Stimulated activated CD8-positive, alpha-beta memory T cell treated with anti-CD3 and anti-CD28 coated beads, Interleukin-4, amount 100 ng/mL, for 1 hour (primary cell): ENCODE measurements around the gene SLC22A7.
A peak's percentile ranks its signal among the peaks of the same experiment; 100 is the strongest.

Experiments used
- DNase-seq, 2 donors: peaks; one replicate each; pipeline ENCODE4 v3.0.0-alpha.2; 2020; ENCODE audit warnings: low read depth in 2 of 2, low spot score in 1 of 2

The SLC22A7 gene

GRCh38 chr6:43265564-43265963 is 32.5 kb upstream of the SLC22A7 start:
- no peak for DNase-seq

- DNase-seq: no peak
Measured at GRCh38 chr6:43267619-43268354, 30.3 kb upstream of the SLC22A7 start.

DNA sequence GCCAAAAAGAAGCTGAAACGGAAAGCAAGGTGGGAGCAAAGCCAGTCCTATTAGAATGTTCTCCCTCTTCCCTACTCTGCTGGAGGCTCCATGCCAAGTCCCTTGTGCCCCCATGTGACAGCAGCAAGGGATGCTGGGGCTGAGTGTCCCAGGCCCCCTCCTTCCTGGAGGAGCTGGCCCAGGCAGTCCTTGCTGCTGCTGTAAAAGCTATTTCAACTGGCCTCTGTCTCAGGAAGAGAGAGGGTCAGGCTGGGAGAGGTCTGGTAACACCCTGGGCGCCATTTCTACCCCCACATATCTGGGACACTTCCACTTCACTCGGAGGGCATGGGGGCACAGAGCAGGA is 29.7 kb upstream of the SLC22A7 start:
- no peak for DNase-seq

- no peak for DNase-seq
Measured at GRCh38 chr6:43268782-43269272, 29.2 kb upstream of the SLC22A7 start.

DNA sequence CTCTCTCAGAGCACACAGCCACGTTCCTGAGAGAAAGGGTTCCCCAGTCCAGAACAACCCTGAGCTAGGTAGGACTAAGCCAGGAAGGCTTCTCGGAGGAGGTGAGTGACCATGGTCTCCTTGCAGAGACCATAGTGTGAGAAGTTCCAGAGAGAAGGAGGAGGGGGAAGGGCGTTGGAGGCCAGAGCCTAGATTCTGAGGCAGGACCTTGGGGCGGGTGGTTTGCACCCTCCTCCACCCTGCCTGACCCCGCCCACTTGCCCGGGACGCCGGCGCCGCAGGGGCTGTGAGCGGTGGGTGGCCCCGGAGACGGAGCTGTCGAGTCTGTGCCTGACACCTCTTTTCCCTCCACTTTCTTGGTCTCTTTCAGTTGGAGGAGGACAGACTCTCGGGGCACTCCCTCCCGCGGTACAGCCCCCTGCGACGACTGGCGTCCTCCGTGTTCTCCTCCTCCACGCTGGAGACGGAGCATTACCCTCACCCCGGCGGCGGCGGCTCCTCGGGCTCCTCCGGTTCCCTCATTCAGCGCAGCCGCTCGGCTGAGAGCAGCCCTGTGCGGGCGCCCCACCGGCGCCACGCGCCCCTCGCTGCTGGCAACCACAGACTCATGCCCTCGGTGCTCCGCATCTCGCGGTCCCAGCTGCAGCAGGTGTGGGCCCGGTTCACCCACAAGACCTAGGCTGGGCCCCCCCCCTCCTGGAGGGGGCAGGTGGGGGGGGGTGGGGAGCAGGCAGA is 28.6 kb upstream of the SLC22A7 start:
- no peak for DNase-seq

- no peak for DNase-seq
Measured at GRCh38 chr6:43271103-43271815, 26.8 kb upstream of the SLC22A7 start.

DNA sequence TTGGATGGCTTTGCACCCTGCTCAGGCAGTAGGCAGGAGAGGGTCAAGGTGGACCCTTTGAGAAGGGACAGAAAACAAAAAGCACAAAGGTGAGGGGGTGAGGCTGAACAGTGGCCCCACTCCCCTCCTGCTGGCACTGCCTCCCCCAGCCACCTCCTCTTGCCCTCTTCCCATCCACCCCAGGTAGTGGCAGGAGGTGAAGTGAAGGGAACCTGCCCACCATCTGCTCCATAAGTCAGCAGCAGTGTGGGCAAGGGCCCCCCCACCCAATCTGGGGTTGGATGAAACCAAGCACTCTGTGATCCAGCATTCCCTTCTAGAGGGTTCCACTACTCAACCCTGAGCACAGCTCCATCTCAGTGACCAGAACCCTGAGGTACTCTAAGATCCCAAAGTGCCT is 26.1 kb upstream of the SLC22A7 start:
- no peak for DNase-seq

DNA sequence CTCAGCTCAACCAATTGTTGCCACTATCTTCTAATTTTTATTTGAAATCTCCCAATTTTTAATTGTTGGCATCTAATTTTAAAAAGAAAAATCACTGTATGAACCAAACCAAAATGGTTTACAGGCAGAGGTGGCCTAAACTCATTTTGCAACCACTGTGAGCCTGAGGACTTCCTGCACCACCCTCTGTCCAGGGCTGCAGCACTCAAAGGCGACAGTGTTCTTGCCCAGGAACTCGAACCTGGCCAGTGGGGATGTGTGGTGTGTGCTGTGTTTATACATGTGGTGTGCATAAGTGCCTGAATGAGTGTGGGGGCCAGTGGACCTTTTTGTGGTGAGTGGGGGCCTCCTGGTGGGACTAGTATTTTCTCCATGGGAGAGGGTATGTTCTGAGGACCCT is 24.4 kb upstream of the SLC22A7 start:
- no peak for DNase-seq

- DNase-seq: no peak
Measured at GRCh38 chr6:43274127-43274915, 23.7 kb upstream of the SLC22A7 start.

DNA sequence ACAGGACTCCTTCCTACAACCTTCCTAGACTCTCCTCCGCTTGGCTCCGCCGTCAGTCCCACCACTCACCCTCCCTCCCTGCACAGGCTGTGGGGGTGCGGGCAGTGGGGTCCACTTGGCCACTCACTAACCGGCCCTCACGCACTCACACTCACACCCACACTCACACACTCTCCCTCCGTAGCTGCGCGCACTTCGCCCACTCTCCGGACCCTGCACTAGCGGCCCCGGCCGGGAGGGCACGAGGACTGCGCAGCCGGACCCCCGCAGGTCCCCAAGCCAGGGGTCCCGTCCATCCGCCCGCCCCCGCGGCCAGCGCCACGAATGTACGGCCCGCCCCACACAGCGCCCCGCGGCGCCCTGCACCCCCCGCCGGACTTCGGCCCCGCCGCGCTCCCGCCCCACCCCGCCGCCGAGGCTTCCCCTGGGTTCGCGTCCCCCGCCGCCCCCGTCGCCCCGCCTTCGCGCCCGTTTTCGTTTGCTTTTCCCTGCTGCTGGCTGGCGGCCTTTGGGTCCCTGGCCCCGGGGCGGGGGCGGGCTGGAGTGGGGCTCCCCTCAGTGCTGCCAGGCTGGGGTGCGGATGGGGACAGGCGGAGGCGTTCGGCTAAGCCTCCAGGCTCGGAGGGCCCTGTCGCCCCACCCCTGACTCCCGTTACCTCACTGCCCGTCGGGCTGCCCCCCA is 23.0 kb upstream of the SLC22A7 start:
- peak in 1 of 2 donors; percentile 10 for DNase-seq

DNA sequence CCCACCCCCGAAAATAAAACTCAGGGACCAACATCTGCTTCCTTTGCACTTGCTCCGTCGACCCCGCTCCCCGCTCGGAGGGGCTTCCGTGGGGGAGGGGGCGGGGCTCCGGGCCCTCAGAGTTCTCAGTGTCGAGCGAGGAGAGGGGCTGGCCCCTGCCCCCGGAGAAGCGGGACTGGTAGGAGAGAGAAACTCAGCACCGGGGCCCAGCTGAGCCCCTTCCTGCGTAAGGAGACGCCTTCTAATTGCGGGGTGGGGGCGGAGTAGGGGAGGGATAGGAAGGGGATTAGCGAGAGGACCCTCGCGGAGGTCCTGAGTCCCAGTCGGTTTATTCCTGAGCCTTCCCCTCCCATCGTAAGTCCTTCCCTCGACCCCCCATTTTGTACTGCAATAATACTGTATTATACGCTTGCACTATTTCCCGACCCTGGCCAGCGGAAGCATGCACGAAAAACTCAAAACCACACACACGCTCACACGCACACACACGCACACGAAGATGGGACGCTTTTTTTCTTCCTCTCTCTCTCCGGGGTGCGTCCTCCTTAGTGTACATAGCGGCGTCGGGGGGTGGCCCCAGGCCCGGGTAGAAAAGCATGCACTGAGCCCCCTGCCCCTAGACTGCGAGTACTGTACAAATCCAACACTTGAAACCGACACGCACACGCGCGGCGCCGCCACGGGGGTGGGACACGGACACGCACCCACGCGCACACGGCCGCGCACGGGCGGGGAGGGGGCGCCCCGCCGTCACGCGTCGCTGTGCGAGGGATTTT is 22.1 kb upstream of the SLC22A7 start:
- no peak for DNase-seq

DNA sequence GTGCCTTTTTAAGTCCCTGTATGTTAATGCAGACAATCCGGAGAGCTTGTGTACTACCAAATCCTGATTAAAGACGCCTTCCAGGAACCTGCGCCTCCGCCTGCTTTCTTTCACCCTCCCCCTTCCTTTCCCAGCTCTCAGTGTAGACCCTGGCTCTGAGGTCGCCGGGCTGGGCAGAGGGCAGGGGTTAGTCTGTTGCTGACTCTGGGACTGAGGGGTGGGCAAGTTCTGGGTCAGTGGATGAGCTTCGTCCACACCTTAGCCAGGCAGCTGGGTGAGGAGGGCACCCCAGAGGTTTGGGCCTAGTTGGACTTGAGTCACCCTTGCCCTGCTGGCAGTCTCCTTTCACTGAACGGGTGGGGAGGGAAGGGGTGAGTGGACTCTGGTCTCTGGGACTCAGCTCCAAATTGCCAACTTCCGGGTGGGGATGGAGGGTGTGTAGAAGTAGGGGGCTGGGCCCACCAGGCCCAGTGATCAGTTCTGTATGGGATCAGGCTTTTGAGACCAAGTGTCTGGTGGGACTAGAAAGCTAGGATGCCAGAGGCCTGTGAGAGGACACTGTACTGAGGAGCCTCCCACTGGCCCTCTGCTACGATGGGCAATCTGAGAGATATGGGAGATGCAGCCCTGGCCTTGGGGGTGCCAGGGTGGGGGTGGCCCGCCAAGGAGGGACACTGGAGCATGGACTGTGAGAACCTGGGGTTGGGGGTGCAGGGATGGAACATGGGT is 21.3 kb upstream of the SLC22A7 start:
- DNase-seq: no peak

- no peak for DNase-seq
Measured at GRCh38 chr6:43277306-43277642, 20.8 kb upstream of the SLC22A7 start.

- no peak for DNase-seq
Measured at GRCh38 chr6:43277643-43278523, 20.2 kb upstream of the SLC22A7 start.

GRCh38 chr6:43278524-43279078 is 19.5 kb upstream of the SLC22A7 start:
- DNase-seq: no peak

DNA sequence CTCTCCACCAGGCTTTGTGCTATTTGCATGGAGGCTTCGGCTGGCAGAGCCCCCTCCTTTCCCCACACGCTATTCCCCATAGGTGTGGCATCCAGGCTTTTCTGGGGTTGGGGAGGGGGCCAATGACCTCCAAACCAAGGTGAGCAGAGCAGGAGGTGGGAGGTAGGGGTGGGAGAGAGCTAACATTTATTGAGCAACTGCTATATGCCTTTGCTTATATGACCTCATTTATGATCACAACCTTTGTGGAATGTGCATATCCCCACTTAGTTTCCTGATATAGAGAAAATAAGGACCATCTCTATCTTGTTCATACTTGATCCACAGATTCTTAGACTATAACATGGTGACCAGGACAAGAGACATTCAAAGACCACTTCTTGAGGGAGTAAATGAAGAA is 17.8 kb upstream of the SLC22A7 start:
- no peak for DNase-seq

DNA sequence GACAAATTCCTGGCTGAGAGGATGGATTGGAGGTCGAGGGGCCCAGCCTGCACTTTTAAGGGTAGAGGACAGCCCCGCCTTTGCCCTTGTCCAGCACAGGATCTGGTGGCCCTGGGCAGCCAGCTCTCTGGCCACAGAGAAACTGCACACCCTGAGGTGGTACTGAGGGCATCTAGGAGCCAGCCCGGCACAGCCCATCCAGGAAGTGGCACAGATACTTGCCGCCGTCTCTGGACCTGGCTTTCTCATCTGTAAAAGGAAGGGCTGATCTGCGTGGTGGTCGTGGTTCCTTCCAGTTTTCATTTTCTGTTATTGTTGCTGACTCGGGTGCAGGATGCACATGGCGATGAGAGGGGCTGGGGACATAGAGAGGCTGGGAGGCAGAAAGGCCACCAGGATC is 16.0 kb upstream of the SLC22A7 start:
- DNase-seq: no peak
